Measurements from ENCODE around the gene SPRING1. TPM values are rescaled to one million over a fixed set of nuclear protein-coding genes. Genes with fewer than 3 reads are reported as not detected.
"Not testable (repeated sequence)": the region's sequence is repeated elsewhere in the genome, so short reads cannot be mapped to it uniquely, and the experiment has no call there.

Gene SPRING1
- total RNA-seq, 4 donors from 2014 or later: 18.6 to 25.3 (median 20.3) TPM

GRCh38 chr12:116749884-116750283, 12.0 kb upstream of the SPRING1 start:
- TF ChIP-seq CTCF (IDR thresholded peaks at IDR 0.05): no peak
- intact Hi-C loops (cut with DNase I; ENCODE audit: low total_unique reads): no loop called here
- WGBS, 2 donors: 88 to 92% methylated on average over 26 of the region's 26 CpGs

DNA sequence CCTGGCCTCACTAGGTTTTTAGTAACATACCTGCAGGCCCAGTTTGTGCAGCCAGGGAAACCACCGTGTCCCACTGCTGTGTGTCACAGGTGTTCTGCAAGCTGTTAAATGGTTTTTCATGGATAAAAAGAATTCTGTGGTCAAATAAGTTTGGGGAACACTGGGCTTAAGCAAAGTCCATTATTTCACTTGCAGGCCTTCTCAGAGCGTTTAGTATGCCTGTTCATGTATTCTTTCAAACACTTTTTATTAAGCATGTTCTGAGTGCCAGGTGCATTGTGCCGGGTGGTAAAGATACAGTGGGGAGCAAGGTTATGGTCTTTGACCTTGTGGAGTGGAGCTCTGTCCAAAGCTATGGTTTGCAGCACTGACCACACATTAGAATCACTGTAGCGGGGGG, 7.7 kb upstream of the SPRING1 start:
- no peak overlapping the region for H3K4me3 ChIP-seq (ENCODE audit: low read depth, poor library complexity, severe bottlenecking)
- 91 to 92% methylated on average over 4 of the region's 4 CpGs for WGBS, 2 donors
- TF ChIP-seq CTCF (IDR thresholded peaks at IDR 0.05) (no peak), POLR2A (IDR thresholded peaks at IDR 0.05) (no peak)
- no peak for DNase-seq (ENCODE audit: low spot score in 2 of 2)
- intact Hi-C loops (cut with DNase I; ENCODE audit: low total_unique reads): no loop called here

More at GRCh38 chr12:116749884-116750283, 12.0 kb upstream of the SPRING1 start:
- DNase-seq (ENCODE audit: low spot score in 2 of 2): no peak
- H3K4me3 ChIP-seq (ENCODE audit: low read depth, poor library complexity, severe bottlenecking): no peak overlapping the region

DNA sequence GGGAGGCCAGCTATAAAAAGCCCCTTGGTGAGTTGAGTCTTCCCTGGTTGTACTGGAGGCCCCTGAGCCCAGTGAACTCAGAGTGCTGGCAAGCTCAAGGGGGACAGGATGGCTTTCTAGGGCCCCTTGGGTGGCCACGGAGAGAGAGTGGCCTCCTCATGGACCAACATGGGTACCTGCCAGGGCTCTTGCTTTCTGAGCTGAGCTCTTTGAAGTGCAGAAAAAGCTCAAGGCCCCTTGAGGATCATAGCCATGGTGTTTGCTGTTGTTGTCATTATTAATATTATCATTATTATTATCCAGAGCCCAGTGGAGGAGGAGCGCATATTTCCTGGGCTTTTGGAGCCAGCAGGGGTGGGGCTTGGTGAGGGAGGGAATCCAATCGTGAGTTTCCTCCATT, 6.9 kb upstream of the SPRING1 start:
- no peak for DNase-seq (ENCODE audit: low spot score in 2 of 2)
- no peak for TF ChIP-seq POLR2A (IDR thresholded peaks at IDR 0.05)
- TF ChIP-seq CTCF (IDR thresholded peaks at IDR 0.05): no peak
- intact Hi-C loops (cut with DNase I; ENCODE audit: low total_unique reads): no loop called here
- H3K4me3 ChIP-seq (ENCODE audit: low read depth, poor library complexity, severe bottlenecking): no peak overlapping the region
- WGBS, 2 donors: 47 to 48% methylated on average over 3 of the region's 3 CpGs

GRCh38 chr12:116742787-116743186, 4.9 kb upstream of the SPRING1 start:
- DNase-seq (ENCODE audit: low spot score in 2 of 2); H3K4me3 ChIP-seq (ENCODE audit: low read depth, poor library complexity, severe bottlenecking); intact Hi-C loops (cut with DNase I; ENCODE audit: low total_unique reads): not testable (repeated sequence)
- WGBS, 2 donors: 75 to 89% methylated on average over 2 of the region's 2 CpGs

GRCh38 chr12:116739381-116739887, 1.6 kb upstream of the SPRING1 start:
- intact Hi-C loops (cut with DNase I; ENCODE audit: low total_unique reads): no loop called here
- TF ChIP-seq POLR2A (IDR thresholded peaks at IDR 0.05) (no peak), CTCF (IDR thresholded peaks at IDR 0.05) (no peak)
- no peak for DNase-seq (ENCODE audit: low spot score in 2 of 2)
- H3K4me3 ChIP-seq (ENCODE audit: low read depth, poor library complexity, severe bottlenecking): no peak overlapping the region
- 80 to 90% methylated on average over 7 of the region's 7 CpGs for WGBS, 2 donors

GRCh38 chr12:116736962-116737773, 701 bp downstream of the SPRING1 start:
- 1% methylated on average over 24 of the region's 24 CpGs for WGBS, 2 donors
- TF ChIP-seq CTCF (IDR thresholded peaks at IDR 0.05) (no peak), POLR2A (IDR thresholded peaks at IDR 0.05) (no peak)
- DNase-seq (ENCODE audit: low spot score in 2 of 2): no peak
- peak overlapping the region; percentile 59 for H3K4me3 ChIP-seq (ENCODE audit: low read depth, poor library complexity, severe bottlenecking)
- intact Hi-C loops (cut with DNase I; ENCODE audit: low total_unique reads): no loop called here
